Neural cell (in vitro differentiated cells): ENCODE results near the gene UPB1. TPM values are rescaled to one million over a fixed set of nuclear protein-coding genes. Genes with fewer than 3 reads are reported as not detected.

ENCODE experiments used
- H2AFZ ChIP-seq: fragments of 200-600, 300-800 bp; sonication (generic), shearing (Covaris generic); 2 replicates; pipeline ENCODE4 v1.6.0; 2014; ENCODE audit warnings: low read depth, mild to moderate bottlenecking, antibody characterized with exemption, low read length, moderate library complexity
- H3F3A ChIP-seq: fragments of 200-600 bp; shearing (Covaris generic); 2 replicates; pipeline ENCODE4 v1.6.1; 2016; ENCODE audit warnings: mild to moderate bottlenecking, moderate library complexity, mixed read lengths, antibody characterized with exemption, low read length; ENCODE audit not compliant: insufficient read depth, poor library complexity, severe bottlenecking
- H3K27ac ChIP-seq: fragments of 200-600, 300-800 bp; sonication (generic), shearing (Covaris generic); 2 replicates; pipeline ENCODE4 v1.5.1; 2014; ENCODE audit warnings: mild to moderate bottlenecking, low read length, moderate library complexity
- H3K27me3 ChIP-seq: fragments of 300-800, 200-600 bp; sonication (generic), shearing (Covaris generic); 2 replicates; pipeline ENCODE4 v1.6.0; 2014; ENCODE audit warnings: mild to moderate bottlenecking, low read depth, low read length, moderate library complexity; ENCODE audit not compliant: insufficient read depth
- H3K36me3 ChIP-seq: fragments of 300-800, 200-600 bp; sonication (generic), shearing (Covaris generic); 2 replicates; pipeline ENCODE4 v1.5.1; 2014; ENCODE audit warnings: mild to moderate bottlenecking, antibody characterized with exemption, low read length, moderate library complexity; ENCODE audit not compliant: insufficient read depth
- H3K4me2 ChIP-seq: fragments of 300-800, 200-600 bp; sonication (generic), shearing (Covaris generic); 2 replicates; pipeline ENCODE4 v1.6.0; 2014; ENCODE audit warnings: mild to moderate bottlenecking, low read length
- H3K4me3 ChIP-seq: fragments of 300-800, 200-600 bp; sonication (generic), shearing (Covaris generic); 2 replicates; pipeline ENCODE4 v1.5.1; 2014; ENCODE audit warnings: mild to moderate bottlenecking, low read length, moderate library complexity
- H3K79me2 ChIP-seq: fragments of 200-600 bp; shearing (Covaris generic); replicated peaks from 2 replicates; pipeline ENCODE4 v1.6.0; 2014; ENCODE audit warnings: mild to moderate bottlenecking, low read length, moderate library complexity; ENCODE audit not compliant: insufficient read depth
- H3K9ac ChIP-seq: fragments of 300-800, 200-600 bp; sonication (generic), shearing (Covaris generic); 2 replicates; pipeline ENCODE4 v1.6.1; 2016; ENCODE audit warnings: mild to moderate bottlenecking, low read length, mixed read lengths
- H3K9me2 ChIP-seq: fragments of 200-600 bp; shearing (Covaris generic); 2 replicates; pipeline ENCODE4 v1.6.1; 2016; ENCODE audit warnings: mild to moderate bottlenecking, low read length, mixed read lengths; ENCODE audit not compliant: insufficient read depth
- H3K9me3 ChIP-seq: fragments of 200-600, 300-800 bp; sonication (generic), shearing (Covaris generic); 2 replicates; pipeline ENCODE4 v1.6.1; 2016; ENCODE audit warnings: mild to moderate bottlenecking, mixed run types, low read length, moderate library complexity, mixed read lengths
- H4K20me1 ChIP-seq: fragments of 200-600 bp; shearing (Covaris generic); 2 replicates; pipeline ENCODE4 v1.6.1; 2016; ENCODE audit warnings: mild to moderate bottlenecking, mixed run types; ENCODE audit not compliant: insufficient read depth
- EP300 ChIP-seq: fragments of 450-650 bp; conservative IDR thresholded peaks from 2 replicates; pipeline ENCODE4 v1.6.1; 2014; ENCODE audit warnings: antibody characterized with exemption, mild to moderate bottlenecking, moderate library complexity; ENCODE audit not compliant: poor library complexity, severe bottlenecking
- EZH2 ChIP-seq: fragments of 200-600, 300-800 bp; shearing (Covaris generic), sonication (generic); IDR thresholded peaks from 2 replicates; pipeline ENCODE4 v1.6.1; 2014; ENCODE audit warnings: antibody characterized with exemption, low read length, borderline replicate concordance, mild to moderate bottlenecking; ENCODE audit not compliant: insufficient read depth, poor library complexity, severe bottlenecking
- MXI1 ChIP-seq: fragments of 450-650 bp; conservative IDR thresholded peaks from 2 replicates; pipeline ENCODE4 v1.6.1; 2014; ENCODE audit warnings: antibody characterized with exemption, mild to moderate bottlenecking; ENCODE audit not compliant: poor library complexity, severe bottlenecking
- POLR2AphosphoS5 ChIP-seq: IDR thresholded peaks from 2 replicates; pipeline ENCODE4 v1.6.1; 2012
- RAD21 ChIP-seq: fragments of 450-650 bp; conservative IDR thresholded peaks from 2 replicates; pipeline ENCODE4 v1.6.1; 2014; ENCODE audit warnings: antibody characterized with exemption, mild to moderate bottlenecking, moderate library complexity
- SMC3 ChIP-seq: fragments of 450-650 bp; conservative IDR thresholded peaks from 2 replicates; pipeline ENCODE4 v1.6.1; 2014; ENCODE audit warnings: antibody characterized with exemption, mild to moderate bottlenecking, moderate library complexity; ENCODE audit not compliant: poor library complexity
- TAF1 ChIP-seq: IDR thresholded peaks from 2 replicates; pipeline ENCODE4 v1.6.1; 2012; ENCODE audit warnings: low read depth
- polyA minus RNA-seq: library from RNA; depleted of rRNA, polyadenylated mRNA; stranded (reverse); fragments of >200 nt; gene quantifications from 2 replicates; pipeline ENCODE4 v1.2.3, GENCODE V29; 2014
- polyA plus RNA-seq: library from polyadenylated mRNA; depleted of rRNA; stranded (reverse); fragments of >200 nt; gene quantifications from 2 replicates; pipeline ENCODE4 v1.2.3, GENCODE V29; 2014
- TF ChIP-seq, protein P1 (sequence below): fragments of 450-650 bp; IDR thresholded peaks from 2 replicates; pipeline ENCODE4 v1.5.1; 2014; ENCODE audit warnings: antibody characterized with exemption, mild to moderate bottlenecking, moderate library complexity; ENCODE audit not compliant: poor library complexity, severe bottlenecking
- TF ChIP-seq, protein P2 (sequence below): IDR thresholded peaks from 2 replicates; pipeline ENCODE4 v1.6.1; 2012; ENCODE audit warnings: borderline replicate concordance

The UPB1 gene
- polyA plus RNA-seq (0.12 and 0.38 TPM in 2 replicates), polyA minus RNA-seq (0.46 and 0.49 TPM in 2 replicates)

DNA sequence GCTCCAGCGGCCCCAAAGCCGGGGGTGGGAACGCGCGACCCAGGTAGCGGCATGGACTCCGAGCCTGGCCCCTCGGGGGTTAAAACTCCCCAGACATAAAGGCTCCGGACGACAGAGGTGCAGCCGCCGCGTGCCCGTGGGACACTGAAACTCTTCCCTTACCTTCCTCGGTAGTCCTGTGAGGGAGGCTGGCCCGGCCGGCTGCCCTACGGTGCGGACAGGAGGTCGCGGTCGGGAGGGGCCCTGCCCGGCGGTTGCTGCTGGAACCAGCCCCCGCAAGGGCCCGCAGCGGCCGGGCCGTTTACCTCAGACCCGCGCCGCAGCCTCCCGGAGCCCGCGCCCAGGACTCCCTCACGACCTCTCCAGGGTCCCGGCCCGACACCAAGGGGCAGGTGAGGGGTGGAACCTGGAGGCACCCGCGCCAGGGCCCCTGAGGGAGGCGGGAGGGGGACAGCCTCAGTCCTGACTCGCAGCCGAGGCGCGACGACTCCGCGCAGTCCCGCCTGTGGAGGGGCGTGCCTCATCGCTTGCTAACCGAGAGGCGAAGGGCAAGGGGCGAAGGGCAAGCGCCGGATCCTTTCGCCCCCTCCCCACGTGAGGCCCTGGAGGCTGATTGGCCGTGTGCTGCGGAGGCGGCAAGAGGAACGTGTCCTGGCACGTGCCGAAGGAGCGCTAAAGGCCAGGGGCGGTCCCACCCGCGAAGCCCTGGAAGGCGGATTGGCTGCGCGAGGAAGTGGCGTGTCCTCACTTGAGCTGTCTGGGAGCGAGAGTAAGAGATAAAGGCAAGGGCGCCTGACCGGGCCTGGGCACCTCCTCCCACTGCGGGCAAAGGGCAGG lies at the start of gene UPB1:
UPB1 (plus strand) TSS at position 805 of the 837 bp plus-strand sequence. CDS start 72 bp downstream, outside the sequence.
- Histone ChIP-seq H3K36me3 (no peaks in the 10 kb centered on the region), H3K4me2 (no peak within 1 kb of the TSS), H3K9me2 (no peaks in the 10 kb centered on the region), H2AFZ (no peak within 1 kb of the TSS), H3K79me2 (no peaks in the 10 kb centered on the region), H3F3A (no peaks in the 10 kb centered on the region), H4K20me1 (no peaks in the 10 kb centered on the region), H3K4me3 (no peak within 1 kb of the TSS), H3K9me3 (no peaks in the 10 kb centered on the region), H3K9ac (no peak within 1 kb of the TSS), H3K27ac (no peak within 1 kb of the TSS), H3K27me3 (peaks cover 31% of the 10 kb centered on the region)
- TF ChIP-seq POLR2AphosphoS5, result no peak
- TF ChIP-seq, protein P1, sequence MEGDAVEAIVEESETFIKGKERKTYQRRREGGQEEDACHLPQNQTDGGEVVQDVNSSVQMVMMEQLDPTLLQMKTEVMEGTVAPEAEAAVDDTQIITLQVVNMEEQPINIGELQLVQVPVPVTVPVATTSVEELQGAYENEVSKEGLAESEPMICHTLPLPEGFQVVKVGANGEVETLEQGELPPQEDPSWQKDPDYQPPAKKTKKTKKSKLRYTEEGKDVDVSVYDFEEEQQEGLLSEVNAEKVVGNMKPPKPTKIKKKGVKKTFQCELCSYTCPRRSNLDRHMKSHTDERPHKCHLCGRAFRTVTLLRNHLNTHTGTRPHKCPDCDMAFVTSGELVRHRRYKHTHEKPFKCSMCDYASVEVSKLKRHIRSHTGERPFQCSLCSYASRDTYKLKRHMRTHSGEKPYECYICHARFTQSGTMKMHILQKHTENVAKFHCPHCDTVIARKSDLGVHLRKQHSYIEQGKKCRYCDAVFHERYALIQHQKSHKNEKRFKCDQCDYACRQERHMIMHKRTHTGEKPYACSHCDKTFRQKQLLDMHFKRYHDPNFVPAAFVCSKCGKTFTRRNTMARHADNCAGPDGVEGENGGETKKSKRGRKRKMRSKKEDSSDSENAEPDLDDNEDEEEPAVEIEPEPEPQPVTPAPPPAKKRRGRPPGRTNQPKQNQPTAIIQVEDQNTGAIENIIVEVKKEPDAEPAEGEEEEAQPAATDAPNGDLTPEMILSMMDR, result no peak
- TF ChIP-seq, protein P2, sequence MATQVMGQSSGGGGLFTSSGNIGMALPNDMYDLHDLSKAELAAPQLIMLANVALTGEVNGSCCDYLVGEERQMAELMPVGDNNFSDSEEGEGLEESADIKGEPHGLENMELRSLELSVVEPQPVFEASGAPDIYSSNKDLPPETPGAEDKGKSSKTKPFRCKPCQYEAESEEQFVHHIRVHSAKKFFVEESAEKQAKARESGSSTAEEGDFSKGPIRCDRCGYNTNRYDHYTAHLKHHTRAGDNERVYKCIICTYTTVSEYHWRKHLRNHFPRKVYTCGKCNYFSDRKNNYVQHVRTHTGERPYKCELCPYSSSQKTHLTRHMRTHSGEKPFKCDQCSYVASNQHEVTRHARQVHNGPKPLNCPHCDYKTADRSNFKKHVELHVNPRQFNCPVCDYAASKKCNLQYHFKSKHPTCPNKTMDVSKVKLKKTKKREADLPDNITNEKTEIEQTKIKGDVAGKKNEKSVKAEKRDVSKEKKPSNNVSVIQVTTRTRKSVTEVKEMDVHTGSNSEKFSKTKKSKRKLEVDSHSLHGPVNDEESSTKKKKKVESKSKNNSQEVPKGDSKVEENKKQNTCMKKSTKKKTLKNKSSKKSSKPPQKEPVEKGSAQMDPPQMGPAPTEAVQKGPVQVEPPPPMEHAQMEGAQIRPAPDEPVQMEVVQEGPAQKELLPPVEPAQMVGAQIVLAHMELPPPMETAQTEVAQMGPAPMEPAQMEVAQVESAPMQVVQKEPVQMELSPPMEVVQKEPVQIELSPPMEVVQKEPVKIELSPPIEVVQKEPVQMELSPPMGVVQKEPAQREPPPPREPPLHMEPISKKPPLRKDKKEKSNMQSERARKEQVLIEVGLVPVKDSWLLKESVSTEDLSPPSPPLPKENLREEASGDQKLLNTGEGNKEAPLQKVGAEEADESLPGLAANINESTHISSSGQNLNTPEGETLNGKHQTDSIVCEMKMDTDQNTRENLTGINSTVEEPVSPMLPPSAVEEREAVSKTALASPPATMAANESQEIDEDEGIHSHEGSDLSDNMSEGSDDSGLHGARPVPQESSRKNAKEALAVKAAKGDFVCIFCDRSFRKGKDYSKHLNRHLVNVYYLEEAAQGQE, result no peak
- no peak for TF ChIP-seq TAF1
- no peak for TF ChIP-seq SMC3

DNA sequence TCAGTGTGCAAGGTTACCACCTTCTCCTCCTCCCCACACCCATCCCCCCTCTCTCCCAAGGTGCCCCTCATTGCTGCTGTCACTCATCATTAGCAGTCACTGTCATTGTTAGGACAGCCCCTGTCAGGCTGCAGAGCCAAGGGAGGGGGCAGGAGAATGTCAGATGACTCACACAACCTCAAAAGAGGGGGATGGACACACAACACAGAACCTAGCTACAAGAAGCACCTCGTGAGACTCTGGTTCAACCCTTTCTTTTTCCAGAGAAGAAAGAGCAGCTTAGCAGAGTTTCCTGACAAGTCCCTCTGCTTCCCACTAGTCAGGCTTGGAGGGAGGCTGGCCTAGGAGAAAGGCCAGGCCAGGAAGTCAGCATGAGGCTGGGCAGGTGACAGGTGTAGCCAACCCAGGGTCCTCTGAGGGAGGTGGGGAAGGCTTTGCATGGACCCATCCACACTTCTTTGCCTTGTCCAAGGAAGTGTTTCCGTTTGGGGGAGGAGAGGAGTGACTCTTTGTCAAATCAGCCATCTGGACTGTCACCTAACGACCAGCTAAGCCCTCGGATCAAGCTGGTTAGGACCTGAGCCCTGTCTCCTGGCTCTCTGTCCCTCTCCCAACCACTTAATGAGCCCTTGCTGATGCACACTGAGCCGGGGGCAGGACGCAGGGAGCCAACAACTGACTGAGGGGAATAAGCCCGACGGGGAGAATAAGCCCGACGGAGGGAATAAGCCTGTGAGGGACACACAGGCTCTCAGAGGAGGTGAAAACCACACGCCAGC lies 49.5 kb upstream of the UPB1 start:
- H3K79me2 ChIP-seq, result no peaks in the 10 kb centered on the region
- H3F3A ChIP-seq, result no peaks in the 10 kb centered on the region
- no peak overlapping the region for H3K9ac ChIP-seq
- H3K27ac ChIP-seq, result no peak overlapping the region
- no peaks in the 10 kb centered on the region for H3K9me3 ChIP-seq
- no peaks in the 10 kb centered on the region for H3K9me2 ChIP-seq
- H3K4me2 ChIP-seq, result no peak overlapping the region
- no peaks in the 10 kb centered on the region for H3K36me3 ChIP-seq
- H2AFZ ChIP-seq, result no peak overlapping the region
- no peak overlapping the region for H3K4me3 ChIP-seq
- TF ChIP-seq EZH2, result no peak
- no peak for TF ChIP-seq RAD21
- TF ChIP-seq TAF1, result no peak
- TF ChIP-seq EP300, result no peak
- TF ChIP-seq POLR2AphosphoS5, result no peak
- TF ChIP-seq SMC3, result no peak
- TF ChIP-seq, protein P1, result no peak
- TF ChIP-seq, protein P2, result no peak
- no peak for TF ChIP-seq MXI1
- no peaks in the 10 kb centered on the region for H4K20me1 ChIP-seq
- H3K27me3 ChIP-seq, result no peaks in the 10 kb centered on the region
